ENCODE results near the gene TCF12.

TCF12 gene

DNA sequence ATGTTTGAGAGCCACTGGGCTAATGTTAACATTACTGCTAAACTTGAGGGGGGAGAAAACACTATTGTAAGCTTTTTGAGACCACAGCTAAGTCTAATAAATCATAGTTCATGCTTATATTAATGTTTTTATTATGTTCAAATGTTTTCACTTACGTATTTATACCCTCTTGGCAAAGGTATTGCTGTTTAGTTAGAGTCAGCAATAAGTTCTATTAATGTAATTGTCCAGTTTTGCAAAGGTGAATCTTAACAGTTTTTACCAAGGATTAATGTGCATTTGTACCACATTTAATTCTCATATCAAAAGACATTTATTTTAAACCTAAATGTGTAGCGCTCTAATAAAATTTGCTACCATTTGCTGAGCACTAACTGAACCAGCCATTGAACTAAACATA lies 251.2 kb downstream of the TCF12 start:
- DNase-seq (ENCODE audit: low read depth): no peak
- TF ChIP-seq, protein P1, sequence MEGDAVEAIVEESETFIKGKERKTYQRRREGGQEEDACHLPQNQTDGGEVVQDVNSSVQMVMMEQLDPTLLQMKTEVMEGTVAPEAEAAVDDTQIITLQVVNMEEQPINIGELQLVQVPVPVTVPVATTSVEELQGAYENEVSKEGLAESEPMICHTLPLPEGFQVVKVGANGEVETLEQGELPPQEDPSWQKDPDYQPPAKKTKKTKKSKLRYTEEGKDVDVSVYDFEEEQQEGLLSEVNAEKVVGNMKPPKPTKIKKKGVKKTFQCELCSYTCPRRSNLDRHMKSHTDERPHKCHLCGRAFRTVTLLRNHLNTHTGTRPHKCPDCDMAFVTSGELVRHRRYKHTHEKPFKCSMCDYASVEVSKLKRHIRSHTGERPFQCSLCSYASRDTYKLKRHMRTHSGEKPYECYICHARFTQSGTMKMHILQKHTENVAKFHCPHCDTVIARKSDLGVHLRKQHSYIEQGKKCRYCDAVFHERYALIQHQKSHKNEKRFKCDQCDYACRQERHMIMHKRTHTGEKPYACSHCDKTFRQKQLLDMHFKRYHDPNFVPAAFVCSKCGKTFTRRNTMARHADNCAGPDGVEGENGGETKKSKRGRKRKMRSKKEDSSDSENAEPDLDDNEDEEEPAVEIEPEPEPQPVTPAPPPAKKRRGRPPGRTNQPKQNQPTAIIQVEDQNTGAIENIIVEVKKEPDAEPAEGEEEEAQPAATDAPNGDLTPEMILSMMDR (IDR thresholded peaks at IDR 0.05; ENCODE audit: insufficient read depth, low read depth, low read length, missing control alignments): no peak
- H3K4me3 ChIP-seq (ENCODE audit: low read length): no peak overlapping the region

DNA sequence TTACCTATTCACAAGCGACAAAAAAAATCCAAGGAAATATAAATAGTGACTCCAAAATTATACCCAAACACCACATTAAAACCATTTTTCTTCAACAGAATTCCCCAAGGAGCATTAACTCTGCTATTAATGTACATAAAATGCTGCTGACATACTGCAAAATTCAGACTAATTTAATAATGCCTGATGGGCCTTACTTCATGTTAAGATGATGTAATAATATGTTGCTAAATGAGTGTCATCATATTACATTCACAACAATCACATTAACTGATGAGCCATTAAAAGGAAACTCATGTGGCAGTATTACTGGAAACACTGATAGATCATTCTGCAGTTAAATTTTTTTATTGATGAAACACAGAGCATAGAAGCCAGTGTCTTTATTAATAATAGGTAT lies 253.0 kb downstream of the TCF12 start:
- DNase-seq (ENCODE audit: low read depth): peak; percentile 37

DNA sequence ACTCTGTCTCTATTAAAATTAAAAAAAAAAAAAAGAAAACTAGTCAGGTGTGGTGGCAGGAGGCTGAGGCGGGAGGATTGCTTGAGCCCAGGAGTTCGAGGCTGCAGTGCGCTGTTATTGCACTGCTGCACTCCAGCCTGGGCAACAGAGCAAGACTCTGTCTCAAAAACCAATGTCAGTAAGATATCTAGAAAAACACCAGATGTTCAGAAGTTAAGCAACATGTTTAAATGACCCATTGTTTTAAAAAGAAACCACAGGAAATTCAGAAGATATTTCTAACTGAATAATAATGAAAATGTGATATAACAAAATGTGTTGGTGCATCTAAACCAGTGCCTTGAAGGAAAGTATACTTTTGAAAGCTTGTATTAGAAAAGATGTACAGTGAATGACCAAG lies 254.5 kb downstream of the TCF12 start:
- no peak overlapping the region for H3K4me3 ChIP-seq (ENCODE audit: low read length)
- no peak for DNase-seq (ENCODE audit: low read depth)
- TF ChIP-seq, protein P1 (IDR thresholded peaks at IDR 0.05; ENCODE audit: insufficient read depth, low read depth, low read length, missing control alignments): no peak

More for the DNA sequence above, 253.0 kb downstream of the TCF12 start:
- TF ChIP-seq, protein P1 (IDR thresholded peaks at IDR 0.05; ENCODE audit: insufficient read depth, low read depth, low read length, missing control alignments): no peak
- H3K4me3 ChIP-seq (ENCODE audit: low read length): no peak overlapping the region

DNA sequence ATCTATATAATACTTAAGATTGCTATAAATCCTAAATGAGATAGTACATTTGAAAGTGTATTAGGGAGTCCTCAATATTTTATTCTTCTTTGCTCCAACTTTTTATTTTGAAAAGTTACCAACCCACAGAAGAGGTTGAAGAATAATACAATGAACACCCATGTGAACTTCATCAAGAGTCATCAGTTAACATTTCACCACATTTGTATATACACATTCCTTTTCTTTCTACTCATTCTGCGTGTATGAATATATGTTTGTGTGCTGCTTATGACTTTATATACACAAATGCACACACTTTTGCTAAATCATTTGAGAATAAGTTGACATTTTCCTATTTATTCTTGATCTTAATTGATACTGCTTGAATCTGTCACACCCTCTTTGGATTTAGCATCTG lies 264.6 kb downstream of the TCF12 start:
- TF ChIP-seq, protein P1 (IDR thresholded peaks at IDR 0.05; ENCODE audit: insufficient read depth, low read depth, low read length, missing control alignments): no peak
- no peak overlapping the region for H3K4me3 ChIP-seq (ENCODE audit: low read length)
- DNase-seq (ENCODE audit: low read depth): no peak

DNA sequence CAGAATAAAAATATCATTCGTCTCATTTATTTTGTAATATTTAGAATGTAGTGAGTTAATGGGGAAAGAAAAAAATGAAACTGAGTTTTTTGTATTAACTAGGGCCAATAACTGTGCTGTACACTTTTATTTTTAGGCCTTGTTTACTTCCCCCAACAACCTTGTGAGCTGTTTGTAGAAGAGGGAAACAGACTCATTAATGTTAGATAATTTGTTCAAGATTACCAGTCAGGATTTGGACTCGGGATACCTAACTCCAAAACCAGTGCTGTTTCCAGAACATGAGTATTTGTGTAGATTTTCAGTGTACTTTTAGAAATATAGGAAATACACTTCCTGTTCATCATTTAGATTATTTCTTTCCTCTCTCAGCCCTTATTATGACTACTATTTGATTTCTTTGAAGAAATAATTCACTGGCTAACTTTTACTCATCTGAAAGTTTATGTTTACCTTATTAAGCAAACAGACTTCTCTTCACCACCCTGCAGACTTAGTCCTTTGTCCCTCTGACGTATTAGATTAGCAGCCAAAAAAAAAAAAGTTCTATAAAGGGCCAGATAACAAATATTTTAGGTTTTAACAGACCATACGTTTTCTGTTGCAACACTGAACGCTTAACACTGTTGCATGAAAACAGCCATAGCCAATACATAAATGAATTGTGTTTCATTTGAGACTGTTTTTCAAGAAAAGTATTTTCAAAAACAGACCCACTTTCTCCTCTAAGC lies 265.3 kb downstream of the TCF12 start:
- TF ChIP-seq, protein P1 (IDR thresholded peaks at IDR 0.05; ENCODE audit: insufficient read depth, low read depth, low read length, missing control alignments): no peak
- no peak for DNase-seq (ENCODE audit: low read depth)
- H3K4me3 ChIP-seq (ENCODE audit: low read length): no peak overlapping the region

DNA sequence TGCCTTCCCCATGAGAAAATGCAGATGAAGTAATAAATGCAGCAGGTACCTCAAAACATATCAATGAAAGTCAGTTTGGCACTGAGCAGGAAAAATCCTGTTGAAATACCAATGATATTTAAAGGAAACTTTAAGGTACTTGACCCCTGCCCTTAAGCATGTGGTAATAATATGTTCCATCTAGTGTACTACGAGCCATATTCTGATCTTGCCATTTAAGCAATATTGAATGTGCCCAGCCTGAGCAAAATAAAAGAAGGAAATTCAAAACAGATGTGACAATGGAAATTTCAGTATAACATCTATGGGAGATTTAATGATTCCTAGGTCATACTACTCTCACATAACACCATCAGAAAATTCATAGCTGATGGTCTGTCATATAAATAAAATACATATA lies 266.1 kb downstream of the TCF12 start:
- no peak for DNase-seq (ENCODE audit: low read depth)
- TF ChIP-seq, protein P1 (IDR thresholded peaks at IDR 0.05; ENCODE audit: insufficient read depth, low read depth, low read length, missing control alignments): no peak
- H3K4me3 ChIP-seq (ENCODE audit: low read length): no peak overlapping the region

DNA sequence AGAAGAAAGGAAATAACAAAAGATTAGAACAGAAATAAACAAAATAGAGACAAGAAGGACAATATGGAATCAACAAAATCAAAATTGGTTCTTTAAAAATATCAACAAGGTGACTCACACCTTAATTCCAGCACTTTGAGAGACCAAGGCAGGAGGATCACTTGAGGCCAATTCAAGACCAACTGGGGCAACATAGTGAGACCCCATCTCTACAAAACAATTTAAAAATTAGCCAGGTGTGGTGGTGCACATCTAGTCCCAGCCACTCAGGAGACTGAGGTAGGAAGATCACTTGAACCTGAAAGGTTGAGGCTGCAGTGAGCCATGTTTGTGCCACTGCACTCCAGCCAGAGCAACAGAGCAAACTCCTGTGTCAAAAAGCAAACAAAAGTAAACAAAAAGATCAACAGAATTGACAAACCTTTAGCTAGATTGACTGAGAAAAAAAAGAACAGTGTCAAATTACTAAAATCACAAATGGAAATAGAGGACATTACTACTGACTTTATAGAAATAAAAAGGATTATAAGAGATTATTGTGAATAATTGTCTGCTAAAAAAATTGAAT lies 267.1 kb downstream of the TCF12 start:
- TF ChIP-seq, protein P1 (IDR thresholded peaks at IDR 0.05; ENCODE audit: insufficient read depth, low read depth, low read length, missing control alignments): no peak
- no peak overlapping the region for H3K4me3 ChIP-seq (ENCODE audit: low read length)
- no peak for DNase-seq (ENCODE audit: low read depth)

All from epithelial cell of esophagus (primary cell).